H1 (cell line): ENCODE results near the gene TFAP2A. TPM values are rescaled to one million over a fixed set of nuclear protein-coding genes. Genes with fewer than 3 reads are reported as not detected.
A peak's percentile ranks its signal among the peaks of the same experiment; 100 is the strongest.

Source experiments
- CTCF ChIA-PET: fragments of 300-600 bp; sonication (Branson Sonifier 250); formaldehyde crosslinking; loops from one replicate; lab custom pipeline; 2021; ENCODE audit not compliant: partially characterized antibody; lab: Charles Lee
- POLR2A ChIA-PET: fragments of 300-600 bp; sonication (Branson Sonifier 250); formaldehyde crosslinking; loops from one replicate; lab custom pipeline; 2021; ENCODE audit warnings: inconsistent platforms; ENCODE audit not compliant: partially characterized antibody; lab: Charles Lee
- DNase-seq, 2 experiments: peaks; one replicate each; pipeline versions ENCODE4 v3.0.0 to v3.0.0-alpha.2; 2010 to 2022; ENCODE audit warnings: low spot score in 2 of 2, low read depth in 1 of 2, mixed read lengths in 1 of 2
- FAIRE-seq: peaks from 2 replicates; lab custom pipeline; 2011; peaks lifted over from hg19 to GRCh38; lab: Jason Lieb, UNC
- H2AFZ ChIP-seq: 2 replicates; pipeline ENCODE4 v1.8.1; 2012; ENCODE audit warnings: low read length, inconsistent platforms
- H2AK5ac ChIP-seq: 2 replicates; pipeline ENCODE4 v1.6.1; 2013; ENCODE audit warnings: low read depth, low read length
- H2BK120ac ChIP-seq: replicated peaks from 2 replicates; pipeline ENCODE3; 2013; ENCODE audit warnings: low read depth, low read length, inconsistent platforms
- H2BK12ac ChIP-seq: 2 replicates; pipeline ENCODE4 v1.6.1; 2013; ENCODE audit warnings: low read depth, low read length
- H2BK15ac ChIP-seq: 2 replicates; pipeline ENCODE4 v1.6.1; 2013; ENCODE audit warnings: low read length
- H2BK20ac ChIP-seq: 2 replicates; pipeline ENCODE4 v1.6.1; 2013; ENCODE audit warnings: low read length
- H2BK5ac ChIP-seq: 2 replicates; pipeline ENCODE4 v1.6.1; 2013; ENCODE audit warnings: low read depth, low read length
- H3K14ac ChIP-seq: 2 replicates; pipeline ENCODE4 v1.6.1; 2013; ENCODE audit warnings: inconsistent platforms; ENCODE audit not compliant: insufficient read length
- H3K18ac ChIP-seq: 2 replicates; pipeline ENCODE4 v1.6.1; 2013; ENCODE audit warnings: low read length; ENCODE audit errors: extremely low read depth
- H3K23ac ChIP-seq: 2 replicates; pipeline ENCODE4 v1.6.1; 2013; ENCODE audit warnings: inconsistent platforms; ENCODE audit not compliant: insufficient read length
- H3K23me2 ChIP-seq: 2 replicates; pipeline ENCODE4 v1.6.1; 2013; ENCODE audit warnings: low read depth, low read length
- H3K27ac ChIP-seq: 2 replicates; pipeline ENCODE4 v1.6.1; 2011; ENCODE audit warnings: low read depth, low read length, inconsistent platforms
- H3K27me3 ChIP-seq, 4 experiments: replicated peaks in 1 of 4; 1 replicate in 1 of 4; 2 replicates in 3 of 4; pipeline versions ENCODE4 v1.6.1 to v1.8.1; 2011 to 2013; ENCODE audit warnings: low read length in 3 of 4, mild to moderate bottlenecking in 3 of 4, inconsistent platforms in 2 of 4, mixed read lengths in 2 of 4, moderate library complexity in 1 of 4; ENCODE audit not compliant: control insufficient read depth in 3 of 4, insufficient read depth in 3 of 4; ENCODE audit errors: extremely low read depth in 1 of 4
- H3K36me3 ChIP-seq, 4 experiments: 2 replicates each; pipeline versions ENCODE4 v1.6.1 to v1.8.1; 2011 to 2013; ENCODE audit warnings: mild to moderate bottlenecking in 4 of 4, low read length in 3 of 4, moderate library complexity in 2 of 4, control low read depth in 1 of 4, inconsistent platforms in 1 of 4; ENCODE audit not compliant: insufficient read depth in 4 of 4, control insufficient read depth in 2 of 4
- H3K4ac ChIP-seq: replicated peaks from 2 replicates; pipeline ENCODE3; 2013; ENCODE audit warnings: low read length, low read depth, mixed read lengths, inconsistent platforms; ENCODE audit not compliant: insufficient read length
- H3K4me1 ChIP-seq, 4 experiments: replicated peaks in 1 of 4; 1 replicate in 1 of 4; 2 replicates in 3 of 4; pipeline versions ENCODE4 v1.6.1 to v1.8.1; 2011 to 2013; ENCODE audit warnings: low read length in 3 of 4, inconsistent platforms in 2 of 4, mixed read lengths in 1 of 4; ENCODE audit not compliant: insufficient read depth in 4 of 4, control insufficient read depth in 3 of 4
- H3K4me2 ChIP-seq, 2 experiments: 2 replicates each; pipeline versions ENCODE4 v1.6.1 to v1.8.1; 2011 to 2013; ENCODE audit warnings: low read depth in 2 of 2, low read length in 2 of 2, control low read depth in 1 of 2, inconsistent platforms in 1 of 2, mild to moderate bottlenecking in 1 of 2; ENCODE audit not compliant: insufficient read depth in 1 of 2
- H3K4me3 ChIP-seq, 4 experiments: fragments of 200-600, 300-600 bp in 1 of 4; sonication (generic), shearing (Covaris generic), sonication (Bioruptor Twin) in 1 of 4; 2 replicates each; pipeline versions ENCODE4 v1.5.1 to v1.8.1; 2011 to 2016; ENCODE audit warnings: low read length in 4 of 4, low read depth in 3 of 4, control low read depth in 2 of 4, inconsistent platforms in 2 of 4, mild to moderate bottlenecking in 2 of 4, mixed read lengths in 1 of 4, moderate library complexity in 1 of 4; ENCODE audit not compliant: insufficient read depth in 2 of 4; ENCODE audit errors: extremely low read depth in 1 of 4
- H3K56ac ChIP-seq: replicated peaks from 2 replicates; pipeline ENCODE3; 2013; ENCODE audit warnings: low read depth, mild to moderate bottlenecking, mixed read lengths, low read length, inconsistent platforms; ENCODE audit not compliant: insufficient read length
- H3K79me1 ChIP-seq: 2 replicates; pipeline ENCODE4 v1.6.1; 2013; ENCODE audit warnings: low read depth, low read length, control low read depth
- H3K79me2 ChIP-seq, 2 experiments: 2 replicates each; pipeline versions ENCODE4 v1.6.1 to v1.8.1; 2012 to 2013; ENCODE audit warnings: low read length in 2 of 2, mild to moderate bottlenecking in 2 of 2, inconsistent platforms in 1 of 2; ENCODE audit not compliant: insufficient read depth in 2 of 2, control insufficient read depth in 1 of 2
- H3K9ac ChIP-seq, 4 experiments: replicated peaks in 1 of 4; 1 replicate in 1 of 4; 2 replicates in 3 of 4; pipeline versions ENCODE4 v1.6.1 to v1.8.1; 2011 to 2013; ENCODE audit warnings: low read depth in 3 of 4, low read length in 3 of 4, control low read depth in 2 of 4, mild to moderate bottlenecking in 2 of 4, moderate library complexity in 2 of 4, inconsistent platforms in 1 of 4; ENCODE audit errors: extremely low read depth in 1 of 4
- H3K9me3 ChIP-seq, 2 experiments: 2 replicates each; pipeline versions ENCODE4 v1.6.1 to v1.8.1; 2012 to 2013; ENCODE audit warnings: mild to moderate bottlenecking in 2 of 2, moderate library complexity in 2 of 2, control low read depth in 1 of 2, inconsistent platforms in 1 of 2, low read depth in 1 of 2, low read length in 1 of 2, mixed read lengths in 1 of 2; ENCODE audit not compliant: insufficient read depth in 2 of 2
- H4K20me1 ChIP-seq, 2 experiments: replicated peaks in 1 of 2; 2 replicates each; pipeline versions ENCODE3 to v1.8.1; 2011 to 2013; ENCODE audit warnings: inconsistent platforms in 2 of 2, low read length in 2 of 2, mild to moderate bottlenecking in 1 of 2; ENCODE audit not compliant: insufficient read depth in 2 of 2, control insufficient read depth in 1 of 2
- H4K5ac ChIP-seq: 2 replicates; pipeline ENCODE4 v1.6.1; 2013; ENCODE audit warnings: low read length, low read depth, mixed read lengths, inconsistent platforms; ENCODE audit not compliant: insufficient read length
- H4K8ac ChIP-seq: 2 replicates; pipeline ENCODE4 v1.8.0; 2013; ENCODE audit warnings: mild to moderate bottlenecking, moderate library complexity, low read length, inconsistent platforms; ENCODE audit not compliant: insufficient read depth; ENCODE audit errors: extremely low read depth
- H4K91ac ChIP-seq: replicated peaks from 2 replicates; pipeline ENCODE3; 2013; ENCODE audit warnings: low read length, mixed read lengths, inconsistent platforms; ENCODE audit not compliant: insufficient read length
- BACH1 ChIP-seq: IDR thresholded peaks from 2 replicates; pipeline ENCODE4 v1.6.1; 2012; ENCODE audit warnings: low read length, improper control_type of control experiment
- HDAC2 ChIP-seq, 2 experiments: fragments of 300-600 bp in 1 of 2; sonication (generic) in 1 of 2; IDR thresholded peaks; 2 replicates each; pipeline ENCODE4 v1.6.1; 2011 to 2012; ENCODE audit warnings: low read depth in 2 of 2, low read length in 2 of 2, mild to moderate bottlenecking in 2 of 2, moderate library complexity in 2 of 2, borderline replicate concordance in 1 of 2, inconsistent platforms in 1 of 2
- JUND ChIP-seq: IDR thresholded peaks from 2 replicates; pipeline ENCODE4 v1.6.1; 2011; ENCODE audit warnings: mild to moderate bottlenecking, improper control_type of control experiment, low read length
- KDM1A ChIP-seq: fragments of 200-600, 300-600 bp; sonication (generic); IDR thresholded peaks from 2 replicates; pipeline ENCODE4 v1.7.1; 2016; ENCODE audit warnings: mild to moderate bottlenecking, low read length, borderline replicate concordance
- KDM5A ChIP-seq: fragments of 200-600 bp; IDR thresholded peaks from 2 replicates; pipeline ENCODE4 v1.7.1; 2012; ENCODE audit warnings: mild to moderate bottlenecking, low read length, inconsistent platforms, mixed read lengths
- NRF1 ChIP-seq: IDR thresholded peaks from 2 replicates; pipeline ENCODE4 v1.6.1; 2011; ENCODE audit warnings: mild to moderate bottlenecking, low read depth, low read length, improper control_type of control experiment
- RNF2 ChIP-seq: fragments of 200-900, 300-1000 bp; sonication (generic); IDR thresholded peaks from 2 replicates; pipeline ENCODE4 v1.7.1; 2016; ENCODE audit warnings: borderline replicate concordance, low read depth, mild to moderate bottlenecking, antibody characterized with exemption, low read length; ENCODE audit not compliant: poor library complexity, severe bottlenecking; ENCODE audit errors: missing control alignments
- SP2 ChIP-seq: IDR thresholded peaks from 2 replicates; pipeline ENCODE4 v1.6.1; 2012; ENCODE audit warnings: mild to moderate bottlenecking, low read length, inconsistent platforms
- TAF7 ChIP-seq: optimal IDR thresholded peaks from 2 replicates; pipeline ENCODE3; 2011; ENCODE audit warnings: low read depth, mild to moderate bottlenecking, inconsistent platforms, low read length, moderate library complexity, borderline replicate concordance
- TBP ChIP-seq: IDR thresholded peaks from 2 replicates; pipeline ENCODE4 v1.6.1; 2011; ENCODE audit warnings: low read depth, low read length, improper control_type of control experiment
- TCF12 ChIP-seq: IDR thresholded peaks from 2 replicates; pipeline ENCODE4 v1.6.1; 2011; ENCODE audit warnings: low read depth, mild to moderate bottlenecking, low read length
- ZNF274 ChIP-seq: IDR thresholded peaks from 2 replicates; pipeline ENCODE4 v1.7.0; 2012; ENCODE audit warnings: low read length, borderline replicate concordance; ENCODE audit errors: extremely low read depth
- WGBS, 2 experiments: shearing (Covaris generic) in 1 of 2; methylation state at CpG; one replicate each; pipeline versions ENCODE4 v1.1.6 to v1.1.7; 2013 to 2015; ENCODE audit warnings: low lambda C conversion rate in 2 of 2, mixed read lengths in 2 of 2, inconsistent platforms in 1 of 2, low coverage in 1 of 2, missing lambda C conversion rate in 1 of 2; ENCODE audit not compliant: insufficient replicate concordance in 2 of 2, insufficient coverage in 1 of 2, insufficient read length in 1 of 2; ENCODE audit errors: extremely low coverage in 1 of 2, missing lambda C conversion rate in 1 of 2; 5-methylcytosine and 5-hydroxymethylcytosine counted together
- polyA plus RNA-seq, 7 experiments: library from polyadenylated mRNA; depleted of rRNA in 3 of 7; stranded (reverse) in 5 of 7; unstranded in 2 of 7; fragments of >200 nt in 5 of 7; fragments of 200-250 nt in 2 of 7; gene quantifications; 1 replicate in 5 of 7; 2 replicates in 1 of 7; 4 replicates in 1 of 7; pipeline versions ENCODE4 v1.2.1 to v1.2.3, GENCODE V29; 2011 to 2013; ENCODE audit warnings: missing spikeins in 2 of 7, mixed read lengths in 2 of 7
- total RNA-seq: library from RNA; stranded (reverse); fragmentation: NEBNext Ultra II Directional; extraction: Animal tissue kit (Norgen Biotek cat#: 25700); gene quantifications from 2 replicates; pipeline ENCODE4 v1.2.1, GENCODE V29; 2021

The TFAP2A gene
- total and polyA plus RNA-seq, 2 of the 8 experiments (the other 6 are each of a cell fraction or from before 2014, with no cell fraction given): 0.23 TPM; not detected in 1

- Histone ChIP-seq H3K9me3 (no peaks in the 10 kb centered on the region), H2BK5ac (no peak overlapping the region), H3K79me2 (no peaks in the 10 kb centered on the region), H3K9ac (no peak overlapping the region), H3K14ac (no peak overlapping the region), H3K27ac (no peak overlapping the region), H3K18ac (no peak overlapping the region), H2AFZ (no peak overlapping the region), H3K23ac (no peak overlapping the region), H3K4me3 (no peak overlapping the region), H4K5ac (no peak overlapping the region), H3K4me1 (peaks cover 14 to 31% (median 26%) of the 10 kb centered on the region in 4 experiments), H4K8ac (no peak overlapping the region), H3K4ac (no peak overlapping the region), H2BK120ac (no peak overlapping the region), H2BK12ac (no peak overlapping the region), H2BK20ac (no peak overlapping the region), H4K20me1 (peaks cover 0 to 11% of the 10 kb centered on the region in 2 experiments), H3K79me1 (no peaks in the 10 kb centered on the region), H3K4me2 (no peak overlapping the region; a peak in 2 of 4 replicates), H2AK5ac (no peak overlapping the region), H2BK15ac (no peak overlapping the region), H3K27me3 (peaks cover 69 to 95% (median 88%) of the 10 kb centered on the region in 4 experiments), H4K91ac (no peak overlapping the region), H3K56ac (no peak overlapping the region), H3K23me2 (no peaks in the 10 kb centered on the region; the same call in none of the 2 replicates), H3K36me3 (no peaks in the 10 kb centered on the region)
- POLR2A ChIA-PET: interaction anchor here (0.6 to 2.0 kb wide), 3 partner anchors 11 to 24 kb away, joined by 3 to 5 read pairs (median 4); no protein-coding TSS in a partner anchor
- FAIRE-seq (no peak), DNase-seq (no peak)
- CTCF ChIA-PET: interaction anchor here (1.1 to 1.4 kb wide), 7 partner anchors 11 to 1143 kb away, joined by 3 to 4 read pairs (median 4); no protein-coding TSS in a partner anchor
- WGBS, 2 experiments: 8% methylated on average over 8 of the region's 8 CpGs; no CpG with 5 or more reads in 1 of the 2 experiments
- TF ChIP-seq TBP: no peak
- no peak for TF ChIP-seq NRF1
- TF ChIP-seq KDM1A: no peak
- no peak for TF ChIP-seq JUND
- TF ChIP-seq ZNF274: no peak
- TF ChIP-seq TCF12: 0 out of 2 replicates have a peak, but pooled peaks have one; percentile 15
- TF ChIP-seq SP2: no peak
- no peak for TF ChIP-seq HDAC2 (IDR thresholded peaks at IDR 0.05; ENCODE audit: borderline replicate concordance in 1 of 2, low read depth in 2 of 2, low read length in 2 of 2)
- peak; percentile 22 for TF ChIP-seq RNF2
- no peak for TF ChIP-seq BACH1
- TF ChIP-seq KDM5A: no peak
- TF ChIP-seq TAF7: no peak
These were observed 21.2 kb downstream of the TFAP2A start for GRCh38 chr6:10393544-10394225.
